ENCODE results near the gene UQCRC2. TPM values are rescaled to one million over a fixed set of nuclear protein-coding genes. Genes with fewer than 3 reads are reported as not detected.

Gene UQCRC2
- total and polyA plus RNA-seq, 5 donors, result 321 to 665 (median 634) TPM

DNA sequence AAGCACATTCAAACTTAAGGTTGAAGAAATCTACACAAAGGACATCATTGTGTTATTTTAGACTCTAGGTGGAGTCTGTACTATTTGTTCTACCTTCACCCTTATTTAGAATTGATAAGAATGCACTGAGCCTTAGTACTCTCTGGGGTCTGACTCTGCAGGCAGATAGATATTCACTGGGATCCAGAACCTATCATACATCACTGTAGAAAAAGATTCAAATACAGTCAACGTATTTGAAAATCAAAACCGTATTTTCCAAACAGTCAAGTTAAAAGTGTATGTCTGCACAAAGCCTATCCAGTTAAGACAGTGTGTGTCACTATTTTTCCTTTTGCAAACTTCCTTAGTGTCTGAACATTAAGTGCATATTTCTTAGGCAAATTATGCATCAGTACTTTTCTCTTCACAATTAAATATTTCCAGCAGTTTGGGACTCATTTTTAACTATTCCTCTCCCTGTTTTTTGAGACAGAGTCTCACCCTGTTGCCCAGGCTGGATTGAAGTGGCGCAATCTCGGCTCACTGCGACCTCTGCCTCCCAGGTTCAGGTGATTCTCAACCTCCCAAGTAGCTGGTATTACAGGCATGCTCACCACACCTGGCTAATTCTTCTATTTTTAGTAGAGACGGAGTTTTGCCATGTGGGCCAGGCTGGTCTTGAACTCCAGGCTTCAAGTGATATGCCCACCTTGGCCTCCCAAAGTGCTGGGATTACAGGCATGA, 77.1 kb downstream of the UQCRC2 start:
- ATAC-seq, result no peak
- no peak overlapping the region for H3K27ac ChIP-seq (ENCODE audit: low read length)
- peaks cover 2% of the 10 kb centered on the region for H3K4me1 ChIP-seq (ENCODE audit: control insufficient read depth, insufficient read depth, low read length)
- no peak for DNase-seq
- H3K4me3 ChIP-seq (ENCODE audit: low read length), result no peak overlapping the region
- intact Hi-C loops (cut with DNase I), result no loop called here
- H3K27me3 ChIP-seq (ENCODE audit: control insufficient read depth, insufficient read depth), result no peaks in the 10 kb centered on the region
- no peaks in the 10 kb centered on the region for H3K9me3 ChIP-seq (ENCODE audit: control insufficient read depth, low read length)
- WGBS, result 89% methylated on average over 6 of the region's 6 CpGs

DNA sequence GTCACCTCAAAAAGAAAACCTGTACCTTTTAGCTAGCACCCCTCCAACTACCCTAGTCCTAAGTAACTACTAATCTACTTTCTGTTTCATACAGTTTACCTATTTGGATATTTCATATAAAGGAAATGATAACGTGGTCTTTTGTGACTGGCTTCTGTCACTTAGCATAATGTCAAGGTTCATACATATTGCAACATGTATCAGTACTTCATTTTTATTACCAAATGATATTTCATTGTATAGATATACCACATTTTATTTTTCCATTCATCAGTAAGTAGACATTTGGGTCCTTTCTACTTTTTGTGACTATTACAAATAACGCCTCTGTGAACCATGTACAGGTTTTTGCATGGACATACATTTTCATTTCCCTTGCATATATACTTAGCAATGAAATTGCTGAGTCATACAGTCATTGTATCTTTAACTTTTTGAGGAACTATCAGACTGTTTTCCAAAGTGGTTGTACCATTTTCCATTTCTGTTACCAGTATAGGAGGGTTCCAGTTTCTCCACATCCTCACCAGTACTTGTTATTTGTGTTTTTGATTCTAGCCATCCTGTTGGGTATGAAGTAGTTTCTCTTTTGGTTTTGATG, 78.4 kb downstream of the UQCRC2 start:
- DNase-seq (no peak), ATAC-seq (no peak)
- 93% methylated on average over 2 of the region's 2 CpGs for WGBS
- Histone ChIP-seq H3K27ac (ENCODE audit: low read length) (no peak overlapping the region), H3K4me3 (ENCODE audit: low read length) (no peak overlapping the region), H3K9me3 (ENCODE audit: control insufficient read depth, low read length) (no peaks in the 10 kb centered on the region), H3K4me1 (ENCODE audit: control insufficient read depth, insufficient read depth, low read length) (peaks cover 2% of the 10 kb centered on the region), H3K27me3 (ENCODE audit: control insufficient read depth, insufficient read depth) (no peaks in the 10 kb centered on the region)
- intact Hi-C loops (cut with DNase I), result no loop called here

Other genes starting within 250 kb of the UQCRC2 start
- 10 to 100 TPM; 37.2 to 47.6 (median 41.6) TPM for gene NPIPB4, start 95.6 kb upstream of the UQCRC2 start, total RNA-seq
- 9.4 TPM for gene NPIPB4, start 95.6 kb upstream of the UQCRC2 start, polyA plus RNA-seq
- not detected for gene PDZD9, start 47.8 kb downstream of the UQCRC2 start, total RNA-seq
- not detected for gene PDZD9, start 47.8 kb downstream of the UQCRC2 start, polyA plus RNA-seq
- 10 to 100 TPM; 10.6 to 14.8 (median 12.2) TPM for gene MOSMO, start 54.8 kb downstream of the UQCRC2 start, total RNA-seq
- gene MOSMO, start 54.8 kb downstream of the UQCRC2 start, polyA plus RNA-seq, result 10.4 TPM
- gene VWA3A, start 139.2 kb downstream of the UQCRC2 start, total RNA-seq, result under 1 TPM in 2 of 4 donors, not detected in 2; 0.06 to 0.11 TPM
- gene VWA3A, start 139.2 kb downstream of the UQCRC2 start, polyA plus RNA-seq, result 0.09 TPM
- under 1 TPM in 1 of 4 donors, not detected in 3; 0.09 TPM for gene SDR42E2, start 209.1 kb downstream of the UQCRC2 start, total RNA-seq
- not detected for gene SDR42E2, start 209.1 kb downstream of the UQCRC2 start, polyA plus RNA-seq